GM19372 (cell line): Measurements from ENCODE around the gene KTI12.
A peak's percentile ranks its signal among the peaks of the same experiment; 100 is the strongest.
"Not testable (repeated sequence)": the region's sequence is repeated elsewhere in the genome, so short reads cannot be mapped to it uniquely, and the experiment has no call there.

Experiments
- ATAC-seq: cut with Tn5 transposase; IDR thresholded peaks from one replicate; pipeline ENCODE4 v1.9.1; 2021; ENCODE audit warnings: mild to moderate bottlenecking, low read depth, moderate library complexity; ENCODE audit not compliant: unreplicated experiment

The KTI12 gene

GRCh38 chr1:52045236-52045635 lies 11.6 kb upstream of the KTI12 start:
- ATAC-seq, result no peak

GRCh38 chr1:52041551-52042185 lies 8.1 kb upstream of the KTI12 start:
- ATAC-seq, result no peak

- no peak for ATAC-seq
These were observed 4.3 kb upstream of the KTI12 start for GRCh38 chr1:52037909-52038308.

GRCh38 chr1:52037402-52037814 lies 3.8 kb upstream of the KTI12 start:
- no peak for ATAC-seq

DNA sequence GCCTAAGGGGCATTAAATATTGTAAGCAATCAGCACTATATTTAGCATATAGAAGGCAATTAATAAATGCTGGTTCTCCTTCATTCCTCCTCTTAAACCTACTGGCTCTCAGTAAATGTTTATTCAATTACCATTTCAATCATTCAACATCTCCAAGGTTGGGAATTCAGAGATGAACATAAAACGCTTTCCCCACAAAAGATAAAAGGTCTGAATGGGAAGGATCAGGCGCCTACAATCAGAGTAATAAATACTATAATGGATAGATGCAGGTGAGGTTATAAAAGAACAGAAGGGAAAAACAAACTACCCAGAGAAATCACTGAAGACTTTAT lies 407 bp upstream of the KTI12 start:
- ATAC-seq, result no peak

DNA sequence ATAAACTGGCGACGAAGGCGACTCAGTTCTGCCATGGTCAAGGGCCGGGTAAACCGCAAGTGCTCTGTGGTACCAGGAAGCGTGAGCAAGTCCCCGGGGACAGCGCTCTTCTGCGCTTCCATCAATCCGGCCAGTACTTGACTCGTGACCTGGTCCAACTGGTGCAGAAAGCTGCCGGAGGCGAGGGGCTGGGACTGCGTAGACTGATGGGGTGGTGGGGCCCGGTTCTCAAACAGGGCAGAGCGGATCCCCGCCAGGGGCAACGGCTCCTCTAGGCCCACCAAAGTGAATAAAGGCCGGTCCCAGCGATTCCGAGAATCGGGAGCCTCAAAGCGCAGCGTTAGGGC lies 852 bp downstream of the KTI12 start:
- ATAC-seq, result no peak

- ATAC-seq, result no peak
These were observed 1.4 kb downstream of the KTI12 start for GRCh38 chr1:52032124-52032784.

DNA sequence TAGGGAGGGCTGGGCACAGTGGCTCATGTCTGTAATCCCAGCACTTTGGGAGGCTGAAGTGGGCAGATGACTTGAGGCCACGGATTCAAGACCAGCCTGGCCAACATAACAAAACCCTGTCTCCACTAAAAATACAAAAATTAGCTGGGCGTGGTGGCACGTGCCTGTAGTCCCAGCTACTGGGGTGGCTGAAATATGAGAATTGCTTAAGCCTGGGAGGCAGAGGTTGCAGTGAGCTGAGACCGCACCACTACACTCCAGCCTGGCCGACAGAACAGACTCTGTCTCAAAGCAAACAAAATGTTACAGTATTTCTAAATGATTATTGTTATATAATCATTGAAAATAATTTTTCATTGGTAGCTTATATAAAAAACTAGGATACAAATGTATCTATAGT lies 4.8 kb downstream of the KTI12 start:
- ATAC-seq, result not testable (repeated sequence)

GRCh38 chr1:52028328-52028727 lies 5.3 kb downstream of the KTI12 start:
- no peak for ATAC-seq

GRCh38 chr1:52026278-52026677 lies 7.3 kb downstream of the KTI12 start:
- no peak for ATAC-seq

- no peak for ATAC-seq
These were observed 11.5 kb downstream of the KTI12 start for GRCh38 chr1:52022133-52022532.

- no peak for ATAC-seq
These were observed 25.4 kb downstream of the KTI12 start for GRCh38 chr1:52008071-52008809.

DNA sequence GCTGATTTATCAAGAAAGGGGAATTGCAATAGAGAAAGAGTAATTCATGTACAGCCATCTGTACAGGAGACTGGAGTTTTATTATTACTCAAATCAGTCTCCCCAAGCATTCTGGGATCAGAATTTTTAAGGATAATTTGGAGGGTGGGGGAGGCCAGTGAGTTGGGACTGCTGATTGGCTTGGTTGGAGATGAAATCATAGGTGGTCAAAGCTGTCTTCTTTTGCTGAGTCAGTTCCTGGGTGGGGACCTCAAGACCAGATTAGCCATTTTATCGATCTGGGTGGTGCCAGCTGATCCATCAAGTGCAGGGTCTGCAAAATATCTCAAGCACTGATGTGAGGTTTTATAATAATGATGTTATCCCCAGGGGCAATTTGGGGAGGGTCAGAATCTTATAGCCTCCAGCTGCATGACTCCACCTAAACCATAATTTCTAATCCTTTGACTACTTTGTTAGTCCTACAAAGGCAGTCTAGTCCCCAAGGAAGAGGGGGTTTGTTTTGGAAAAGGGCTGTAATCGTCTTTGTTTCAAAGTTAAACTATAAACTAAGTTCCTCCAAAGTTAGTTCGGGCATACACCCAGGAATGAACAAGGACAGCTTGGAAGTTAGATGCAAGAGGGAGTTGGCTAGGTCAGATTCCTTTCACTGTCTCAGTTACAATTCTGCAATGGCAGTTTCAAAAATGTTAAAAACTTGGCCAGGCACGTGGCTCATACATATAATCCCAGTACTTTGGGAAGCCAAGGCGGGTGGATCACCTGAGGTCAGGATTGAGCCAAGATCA lies 26.2 kb downstream of the KTI12 start:
- ATAC-seq, result no peak

DNA sequence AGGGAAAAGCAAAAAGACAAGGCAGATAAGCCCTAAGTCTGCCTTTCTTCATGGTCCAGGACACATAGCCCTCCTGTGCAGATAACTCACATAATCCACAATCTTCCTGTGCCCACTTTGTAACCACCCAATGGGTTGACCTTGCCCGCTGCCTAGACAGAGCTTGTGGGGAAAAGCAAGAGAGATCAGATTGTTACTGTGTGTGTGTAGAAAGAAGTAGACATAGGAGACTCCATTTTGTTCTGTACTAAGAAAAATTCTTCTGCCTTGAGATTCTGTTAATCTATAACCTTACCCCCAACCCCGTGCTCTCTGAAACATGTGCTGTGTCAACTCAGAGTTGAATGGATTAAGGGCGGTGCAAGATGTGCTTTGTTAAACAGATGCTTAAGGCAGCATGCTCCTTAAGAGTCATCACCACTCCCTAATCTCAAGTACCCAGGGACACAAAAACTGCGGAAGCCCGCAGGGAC lies 27.5 kb downstream of the KTI12 start:
- ATAC-seq, result not testable (repeated sequence)

DNA sequence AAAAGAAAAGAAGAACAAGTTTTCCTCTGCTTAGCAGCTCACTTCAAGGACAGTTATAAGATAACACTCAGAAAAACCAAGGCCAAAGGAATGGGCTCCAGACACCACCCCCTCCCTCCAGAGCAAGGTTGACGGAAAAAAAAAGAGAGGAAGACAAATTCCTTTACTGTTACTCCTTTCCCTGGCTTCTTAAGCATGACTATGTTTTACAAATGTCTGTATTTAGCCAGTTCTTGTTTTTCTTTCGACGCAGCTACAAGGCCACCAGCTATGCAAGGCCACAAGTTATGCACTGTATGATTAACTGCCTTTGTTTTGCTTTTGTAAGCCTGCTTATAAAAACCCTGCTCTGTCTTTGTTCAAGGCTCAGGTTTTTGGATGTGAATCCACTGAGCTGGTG lies 28.1 kb downstream of the KTI12 start:
- not testable (repeated sequence) for ATAC-seq

DNA sequence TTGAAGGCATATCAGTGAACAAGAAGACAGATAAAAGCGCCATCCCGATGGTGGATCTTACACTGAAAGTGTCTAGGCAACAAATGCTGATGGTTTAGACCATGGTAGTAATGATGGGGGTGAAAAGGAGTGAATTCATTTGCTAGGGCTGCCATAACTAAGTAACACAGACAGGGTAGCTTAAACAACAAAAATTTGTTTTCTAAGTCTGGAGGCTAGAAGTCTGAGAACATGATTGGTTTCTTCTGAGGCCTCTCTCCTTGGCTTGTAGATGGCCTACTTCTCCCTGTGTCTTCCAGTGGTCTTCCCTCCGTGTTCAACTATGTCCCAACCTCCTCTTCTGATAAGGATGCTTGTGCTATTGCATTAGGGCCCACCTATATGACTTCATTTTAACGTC lies 29.7 kb downstream of the KTI12 start:
- ATAC-seq, result no peak

GRCh38 chr1:52002038-52002917 lies 31.3 kb downstream of the KTI12 start:
- peak; percentile 51 for ATAC-seq

DNA sequence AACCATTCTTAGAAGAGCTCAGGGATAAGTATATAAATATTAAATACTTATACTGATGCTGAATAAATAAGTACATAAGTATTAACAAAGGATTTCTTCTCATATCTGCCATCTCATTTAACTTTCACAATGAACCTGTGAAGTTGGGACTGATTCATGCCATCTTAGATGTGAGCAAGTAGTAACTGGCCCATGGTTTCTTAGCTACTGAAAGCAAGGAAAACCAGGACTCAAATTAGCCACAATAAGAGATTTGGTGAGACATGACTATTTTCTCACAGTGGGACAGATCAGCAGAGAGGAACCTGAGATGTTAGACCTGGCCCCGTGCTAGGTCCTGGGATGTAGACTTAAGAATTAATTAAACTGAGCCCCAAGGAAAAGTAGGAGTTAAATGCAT lies 34.9 kb downstream of the KTI12 start:
- ATAC-seq, result no peak

DNA sequence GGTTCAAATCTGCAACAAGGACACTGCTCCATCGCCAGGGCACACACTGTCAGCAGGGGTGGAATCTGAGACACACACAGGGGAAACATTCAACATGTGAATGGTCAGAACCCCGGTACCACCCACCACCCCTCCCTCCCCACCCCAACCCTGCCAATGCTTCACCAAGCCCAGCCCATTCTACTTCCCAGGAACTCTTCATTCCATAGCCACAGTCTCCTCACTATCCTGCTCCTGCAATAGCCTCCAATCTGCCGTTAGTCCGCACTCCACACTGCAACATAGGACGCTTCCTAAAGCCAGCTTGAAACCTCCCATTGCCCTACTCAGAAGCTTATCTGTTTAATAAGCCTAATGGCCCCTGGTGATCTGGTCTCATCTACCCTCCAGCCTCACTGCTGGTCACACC lies 35.6 kb downstream of the KTI12 start:
- ATAC-seq, result no peak

- ATAC-seq, result peak; percentile 77
These were observed 43.1 kb downstream of the KTI12 start, which contains the start of gene RAB3B for GRCh38 chr1:51990478-51990965. RAB3B (minus strand) TSS chr1:51990700; CDS start chr1:51977117, 13,583 bp downstream.
